ENCODE measurements around the gene VWF. TPM values are rescaled to one million over a fixed set of nuclear protein-coding genes. Genes with fewer than 3 reads are reported as not detected.

Gene VWF
- total and polyA plus RNA-seq, 2 of the 4 experiments (the other 2 are of a cell fraction), result under 0.01 to 0.09 TPM

- H3K4me3 ChIP-seq (ENCODE audit: insufficient read depth, low read depth, low read length), result no peak overlapping the region
- no peaks in the 10 kb centered on the region for H3K4me1 ChIP-seq (ENCODE audit: control insufficient read depth, insufficient read depth, low read length)
- POLR2A ChIA-PET (ENCODE audit: unreplicated experiment), result no interaction called here
- TF ChIP-seq RAD21 (IDR thresholded peaks at IDR 0.05; ENCODE audit: low read length) (no peak), CTCF (conservative IDR thresholded peaks at IDR 0.05; ENCODE audit: low read depth, low read length) (no peak), RCOR1 (IDR thresholded peaks at IDR 0.05; ENCODE audit: insufficient replicate concordance, low read length) (no peak), FOS (IDR thresholded peaks at IDR 0.05; ENCODE audit: low read depth, low read length) (no peak), CEBPB (IDR thresholded peaks at IDR 0.05; ENCODE audit: low read depth, low read length) (peak; percentile 34; the same call in 1 of the 2 replicates), NFE2L2 (IDR thresholded peaks at IDR 0.05; ENCODE audit: low read depth, low read length) (no peak), POLR2A (IDR thresholded peaks at IDR 0.05; ENCODE audit: low read depth, low read length) (no peak)
- H4K5ac ChIP-seq (ENCODE audit: low read depth, low read length), result no peak overlapping the region
- H3K14ac ChIP-seq (replicated peaks; ENCODE audit: low read depth, low read length), result no peak overlapping the region
- no peak overlapping the region for H2AFZ ChIP-seq (replicated peaks; ENCODE audit: low read length, poor library complexity)
- H4K20me1 ChIP-seq (ENCODE audit: insufficient read depth, low read length), result no peaks in the 10 kb centered on the region
- H3K9me1 ChIP-seq (ENCODE audit: insufficient read depth, low read length), result no peaks in the 10 kb centered on the region
- no peak overlapping the region for H2BK5ac ChIP-seq (ENCODE audit: low read depth, low read length, poor library complexity, severe bottlenecking)
- no peaks in the 10 kb centered on the region for H3K36me3 ChIP-seq (ENCODE audit: control insufficient read depth, insufficient read depth, low read length)
- no peak overlapping the region for H3K18ac ChIP-seq (ENCODE audit: low read depth, low read length)
- CTCF ChIA-PET, result no interaction called here
- in situ Hi-C loops (cut with MboI; ENCODE audit: low sequenced_read_pairs) (no loop called here), dilution Hi-C loops (cut with HindIII; ENCODE audit: low sequenced_read_pairs, unreplicated experiment) (no loop called here), intact Hi-C loops (cut with micrococcal nuclease) (no loop called here)
- H2BK15ac ChIP-seq (ENCODE audit: low read depth, low read length), result no peak overlapping the region
- H3K27me3 ChIP-seq (ENCODE audit: control insufficient read depth, insufficient read depth, low read length), result peaks cover 11% of the 10 kb centered on the region
- no peak overlapping the region for H2AK5ac ChIP-seq (ENCODE audit: low read depth, low read length)
- H3K27ac ChIP-seq (ENCODE audit: insufficient read depth, low read length), result no peak overlapping the region
- no peak overlapping the region for H3K4me2 ChIP-seq (ENCODE audit: low read depth, low read length)
- H3K79me1 ChIP-seq (ENCODE audit: low read depth in 1 of 2, low read length in 2 of 2), result no peaks in the 10 kb centered on the region
- no peak overlapping the region for H2BK20ac ChIP-seq (ENCODE audit: low read depth, low read length)
- no peak overlapping the region for H4K8ac ChIP-seq (ENCODE audit: low read depth in 2 of 2, low read length in 2 of 2)
- H2BK120ac ChIP-seq (ENCODE audit: low read depth, low read length), result no peak overlapping the region
- no TSS peak for BruUV-seq (replicated peaks)
- no peak overlapping the region for H3K4ac ChIP-seq (ENCODE audit: low read depth, low read length)
- H4K91ac ChIP-seq (ENCODE audit: insufficient read depth, low read depth, low read length), result no peak overlapping the region
- WGBS, 2 experiments (ENCODE audit: extremely low coverage in 2 of 2, insufficient read length in 1 of 2), result 100% methylated on average over 1 of the region's 6 CpGs; no CpG with 5 or more reads in 1 of the 2 experiments
- H3K23ac ChIP-seq (ENCODE audit: low read depth, low read length), result no peak overlapping the region
- no peak overlapping the region for H3K9ac ChIP-seq (ENCODE audit: low read depth, low read length)
- H3K56ac ChIP-seq (ENCODE audit: extremely low read depth, insufficient read depth, low read length), result no peak overlapping the region
- no peak overlapping the region for H2AK9ac ChIP-seq (replicated peaks; ENCODE audit: low read depth, low read length, poor library complexity)
- DNase-seq (no peak), ATAC-seq (ENCODE audit: low read depth) (no peak)
- H3K9me3 ChIP-seq (ENCODE audit: control insufficient read depth, insufficient read depth, low read length), result no peaks in the 10 kb centered on the region
These were observed 223.1 kb downstream of the VWF start for GRCh38 chr12:5901416-5901815.

Data from IMR-90 (cell line).